ENCODE data around the gene EME1.
"Not testable (repeated sequence)": the region's sequence is repeated elsewhere in the genome, so short reads cannot be mapped to it uniquely, and the experiment has no call there.

DNA sequence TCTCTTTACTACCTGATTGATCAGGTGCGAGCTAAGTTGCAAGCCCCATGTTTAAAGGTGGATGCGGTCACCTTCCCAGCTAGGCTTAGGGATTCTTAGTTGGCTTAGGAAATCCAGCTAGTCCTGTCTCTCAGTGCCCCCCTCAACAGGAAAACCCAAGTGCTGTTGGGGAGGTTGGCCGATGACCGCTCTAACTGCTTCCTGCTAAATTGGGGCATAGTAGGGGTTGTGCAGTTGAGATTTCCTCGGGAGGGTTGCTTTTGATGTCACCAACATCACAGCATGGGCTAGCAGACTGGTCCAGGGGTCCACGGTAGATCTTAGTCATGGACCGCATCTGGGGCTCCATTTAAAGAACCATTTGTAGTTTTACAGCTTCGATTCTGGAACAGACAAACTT lies 26.6 kb downstream of the EME1 start:
- not testable (repeated sequence) for TF ChIP-seq POLR2A, POLR2AphosphoS5 (IDR thresholded peaks at IDR 0.05; ENCODE audit: low read depth, low read length)

All from GM12892 (cell line).